Hematopoietic multipotent progenitor cell treated with erythropoietin and hydrocortisone succinate and interleukin-3 and kit ligand, for 4 days (in vitro differentiated cells): ENCODE measurements around the gene CSNK1D.
"Not testable (repeated sequence)": the region's sequence is repeated elsewhere in the genome, so short reads cannot be mapped to it uniquely, and the experiment has no call there.

Experiments
- DNase-seq: peaks from one replicate; pipeline ENCODE4 v3.0.0-alpha.2; 2015

The CSNK1D gene

DNA sequence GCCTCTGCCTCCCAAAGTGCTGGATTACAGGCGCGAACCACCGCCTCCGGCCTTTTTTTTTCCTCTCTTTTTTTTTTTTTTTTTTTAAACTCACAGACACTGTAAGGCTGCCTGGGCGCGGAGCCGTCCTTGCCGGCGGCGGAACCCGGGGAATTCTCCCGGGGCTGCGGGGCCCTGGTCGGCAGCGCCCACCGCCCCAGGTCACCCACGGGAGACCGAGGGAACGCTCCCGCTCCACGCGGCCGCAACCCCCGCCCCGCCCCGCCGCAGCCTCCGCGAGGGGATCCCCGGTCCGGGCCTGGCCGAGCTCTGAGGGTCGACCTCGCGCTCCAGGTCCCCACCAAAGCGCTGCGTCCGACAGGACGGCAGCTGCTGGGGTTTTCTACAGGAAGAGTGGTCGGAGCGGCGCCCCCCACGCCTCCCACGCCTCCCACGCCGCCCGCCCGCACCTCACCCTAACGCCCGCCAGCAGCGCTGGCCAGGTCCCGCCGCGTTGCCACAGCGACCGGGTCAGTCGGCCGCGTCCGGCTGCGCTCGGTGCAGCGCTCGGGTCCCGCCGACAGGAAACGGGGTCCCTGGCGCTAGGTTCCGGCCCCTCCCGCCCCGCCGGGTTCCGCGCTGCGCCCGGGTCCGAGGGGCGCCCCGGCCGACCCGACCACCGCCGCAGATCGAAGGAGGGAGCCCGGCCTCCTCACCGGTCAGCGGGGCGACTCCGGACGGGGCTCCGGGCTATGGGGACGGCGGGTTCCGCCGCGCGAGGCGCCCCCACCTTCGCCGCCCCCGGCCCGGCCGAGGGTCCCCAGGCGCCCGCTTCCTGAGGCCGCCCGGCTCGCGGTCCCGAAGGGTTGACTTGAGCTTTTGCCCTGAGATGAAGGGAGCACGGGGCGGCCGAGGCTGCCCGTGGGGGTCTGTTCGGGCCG, 60.9 kb downstream of the CSNK1D start, which contains the start of gene CCDC57:
CCDC57 (minus strand) TSS at position 512 of the 920 bp plus-strand sequence. CDS start 10,898 bp downstream, outside the sequence.
- DNase-seq: peak; percentile 92

DNA sequence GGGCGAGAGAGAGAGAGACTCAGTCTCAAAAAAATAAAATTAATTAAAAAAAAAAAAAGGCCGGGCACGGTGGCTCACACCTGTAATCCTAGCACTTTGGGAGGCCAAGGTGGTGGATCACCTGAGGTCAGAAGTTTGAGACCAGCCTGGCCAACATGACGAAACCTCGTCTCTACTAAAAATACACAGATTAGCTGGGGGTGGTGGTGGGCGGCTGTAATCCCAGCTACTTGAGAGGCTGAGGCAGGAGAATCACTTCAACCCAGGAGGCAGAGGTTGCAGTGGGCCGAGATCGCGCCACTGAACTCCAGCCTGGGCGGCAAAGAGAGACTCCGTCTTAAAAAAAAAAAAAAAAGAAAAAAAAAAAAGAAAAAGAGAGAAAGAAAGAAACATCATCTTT, 62.8 kb downstream of the CSNK1D start:
- DNase-seq: not testable (repeated sequence)

DNA sequence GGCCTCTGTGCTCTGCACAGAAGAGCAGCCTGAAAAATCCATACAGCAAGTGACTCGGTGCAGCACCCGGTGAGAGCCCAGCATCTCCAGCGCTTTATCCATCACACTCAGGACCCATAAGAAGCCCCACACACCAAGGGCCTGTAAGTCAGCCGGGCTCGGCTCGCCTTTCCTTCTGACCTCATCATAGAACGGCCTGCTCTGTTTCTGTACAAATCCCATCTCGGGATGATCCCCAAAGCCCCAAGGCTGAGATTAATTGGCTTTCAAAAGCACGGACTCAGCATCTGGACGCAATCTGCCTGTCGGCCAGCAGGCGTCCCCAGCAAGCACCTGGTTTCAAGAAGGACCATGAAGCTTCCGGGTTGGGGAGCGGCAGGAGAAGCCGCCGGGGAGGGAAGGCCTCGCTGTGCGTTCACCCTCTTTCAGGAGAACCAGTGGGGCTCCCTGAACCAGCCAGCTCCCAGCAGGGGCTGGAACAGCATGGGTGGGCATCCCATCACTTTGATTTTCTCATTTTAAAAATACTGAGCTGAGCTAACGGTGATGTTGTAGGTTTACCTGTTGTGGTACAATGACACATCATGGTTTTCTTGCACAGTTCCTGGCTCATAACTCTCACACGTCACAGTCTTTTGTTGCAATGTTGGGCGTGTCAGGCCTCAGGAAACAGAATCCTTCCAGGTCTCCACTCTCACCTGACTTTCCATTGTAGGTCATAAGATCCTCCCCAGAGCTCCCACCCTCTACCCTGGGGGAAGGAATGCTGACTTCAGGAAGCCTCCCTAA, 67.6 kb downstream of the CSNK1D start:
- peak; percentile 95 for DNase-seq

DNA sequence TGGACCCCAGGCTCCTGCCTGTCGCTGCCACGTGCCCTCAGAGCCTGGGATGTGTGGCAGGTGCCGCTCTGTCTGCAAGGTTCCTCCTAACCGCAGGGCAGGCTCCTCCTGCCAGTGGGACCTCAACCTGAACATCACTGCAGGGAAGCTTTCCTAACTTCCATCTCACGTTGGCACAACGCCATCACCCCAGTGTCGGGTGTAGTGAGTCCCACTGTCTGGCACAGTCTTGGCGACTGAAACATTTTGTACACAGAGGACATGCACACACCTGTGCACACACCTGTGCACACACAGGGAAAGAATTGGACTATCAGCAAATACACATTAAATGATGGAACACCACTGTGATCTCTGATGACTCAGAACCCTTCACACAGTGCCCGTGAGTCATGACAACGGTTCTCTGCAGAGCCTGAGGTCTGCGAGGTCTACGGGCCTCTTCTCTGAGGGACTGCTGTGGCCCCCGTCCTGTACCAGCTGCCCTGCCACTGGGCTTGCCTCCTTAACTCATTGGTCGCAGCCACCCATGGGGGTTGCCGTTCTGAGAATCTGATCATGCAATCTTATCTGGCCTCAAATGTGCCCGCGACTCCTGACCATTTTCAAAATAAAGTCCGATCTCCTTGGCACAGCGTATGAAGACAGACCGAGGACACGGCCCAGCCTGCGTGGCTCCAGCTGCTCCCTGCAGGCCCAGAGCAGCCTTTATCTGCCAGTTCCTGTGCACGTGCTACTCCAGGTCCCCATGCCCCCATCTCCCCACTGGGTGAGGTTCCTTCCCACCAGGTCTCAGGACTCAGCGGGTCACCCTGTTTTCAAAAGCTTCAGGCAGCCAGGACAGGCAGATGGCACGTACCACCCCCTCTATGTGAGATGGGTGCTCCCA, 68.4 kb downstream of the CSNK1D start:
- peak; percentile 81 for DNase-seq

DNA sequence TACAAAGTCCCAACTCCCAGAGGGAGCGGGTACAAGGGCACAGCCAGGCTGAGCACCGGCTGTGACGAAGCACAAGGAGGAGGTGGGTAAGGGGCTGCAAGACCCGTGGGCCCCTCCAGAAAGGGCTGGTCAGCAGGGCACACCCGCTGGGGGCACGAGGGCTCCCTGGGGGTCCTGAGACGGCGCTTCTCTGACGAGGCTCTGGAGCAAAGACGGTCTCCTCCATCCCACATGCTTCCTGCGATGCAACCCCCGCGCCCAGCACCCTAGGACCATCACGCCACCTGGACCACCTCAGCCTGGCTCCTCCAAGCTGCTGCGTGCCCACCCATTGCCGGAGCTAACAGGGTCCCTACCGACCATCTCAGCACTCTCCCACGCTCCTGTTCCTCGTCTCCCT, 69.6 kb downstream of the CSNK1D start:
- DNase-seq: no peak

DNA sequence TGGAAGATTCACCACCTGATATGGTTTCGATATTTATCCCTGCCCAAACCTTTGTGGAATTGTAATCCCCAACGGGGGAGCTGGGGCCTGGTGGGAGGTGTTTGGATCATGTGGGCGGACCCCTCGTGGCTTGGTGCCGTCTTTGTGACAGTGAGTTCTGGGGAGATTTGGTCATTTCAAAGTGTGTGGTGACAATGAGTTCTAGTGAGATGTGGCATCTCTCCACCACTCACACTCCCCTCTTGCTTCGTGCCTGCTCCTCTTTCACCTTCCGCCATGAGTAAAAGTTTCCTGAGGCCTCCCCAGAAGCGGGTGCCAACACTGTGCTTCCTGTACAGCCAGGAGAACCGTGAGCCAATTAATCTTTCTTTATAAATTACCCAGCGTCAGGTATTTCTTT, 70.5 kb downstream of the CSNK1D start:
- peak; percentile 28 for DNase-seq

DNA sequence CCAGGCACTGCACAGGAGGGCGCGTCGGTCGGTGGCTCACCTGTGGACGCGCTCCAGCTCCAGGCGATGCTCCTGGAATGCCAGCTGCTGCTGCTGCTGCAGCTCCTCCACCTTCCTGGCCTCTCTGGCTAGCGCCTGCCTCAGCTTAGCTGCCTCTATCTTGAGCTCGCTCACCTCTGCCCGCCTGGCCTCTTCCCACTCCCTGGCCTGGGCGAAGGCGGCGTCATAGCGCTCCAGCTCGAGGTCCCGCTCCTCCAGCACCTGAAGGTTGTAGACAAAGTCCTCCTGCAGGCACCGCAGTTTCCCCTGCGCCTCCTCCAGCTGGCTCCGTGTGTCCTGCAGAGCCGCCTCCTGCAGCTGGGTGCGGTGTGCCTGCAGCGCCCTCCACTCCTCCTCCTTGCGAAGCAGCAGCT, 72.0 kb downstream of the CSNK1D start:
- peak; percentile 38 for DNase-seq

DNA sequence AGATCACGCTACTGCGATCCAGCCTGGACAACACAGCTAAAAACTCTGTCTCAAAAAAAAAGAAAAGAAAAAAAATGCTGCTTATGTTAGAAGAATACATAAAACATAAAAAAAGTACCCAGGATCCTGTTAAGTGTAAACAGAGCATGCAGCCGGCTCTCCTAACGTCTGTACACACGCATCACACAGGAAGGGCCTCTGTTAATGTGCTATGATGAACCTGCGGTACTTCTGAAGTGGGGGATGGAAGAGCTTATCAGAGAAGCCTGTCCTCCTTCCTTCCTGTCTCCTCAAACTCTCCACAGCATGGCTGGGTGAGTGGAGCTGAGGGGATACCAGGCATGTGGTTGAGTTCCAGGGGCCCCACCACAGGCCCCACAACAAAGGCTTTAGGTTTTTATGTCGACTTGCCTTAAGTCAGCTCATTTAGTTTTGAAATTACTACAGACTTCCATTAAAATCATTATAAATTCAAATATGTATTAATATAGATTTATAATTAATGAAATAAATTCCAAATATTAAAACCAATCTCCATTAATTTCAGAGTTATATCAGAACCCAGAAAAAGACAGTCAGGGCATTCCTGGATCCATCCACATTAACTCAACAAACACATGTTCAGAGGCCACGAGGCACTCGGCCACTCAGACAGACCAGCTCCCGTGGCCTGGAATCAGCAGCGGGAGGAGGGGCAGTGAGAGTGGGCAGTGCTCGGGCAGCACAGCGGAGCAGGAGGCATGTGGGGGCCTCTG, 72.6 kb downstream of the CSNK1D start:
- DNase-seq: peak; percentile 97

DNA sequence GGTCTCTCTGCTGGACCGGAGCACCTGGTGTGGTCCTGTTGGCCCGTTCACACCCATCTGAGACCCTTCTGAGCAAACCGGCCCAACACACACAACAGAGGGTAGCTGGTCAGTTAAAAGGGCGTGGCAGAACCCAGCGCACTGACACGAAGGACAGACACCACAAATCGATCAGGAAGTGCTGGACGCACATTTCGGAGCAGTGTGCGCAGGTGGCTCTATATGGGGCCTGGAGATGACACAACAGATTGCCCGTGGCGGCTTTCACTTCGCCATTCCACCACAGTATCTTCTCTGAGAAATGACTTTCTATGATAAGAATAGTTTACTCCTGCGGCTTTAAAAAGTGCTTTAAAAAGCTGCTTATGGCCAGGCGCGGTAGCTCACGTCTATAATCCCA, 73.4 kb downstream of the CSNK1D start:
- DNase-seq: peak; percentile 18

DNA sequence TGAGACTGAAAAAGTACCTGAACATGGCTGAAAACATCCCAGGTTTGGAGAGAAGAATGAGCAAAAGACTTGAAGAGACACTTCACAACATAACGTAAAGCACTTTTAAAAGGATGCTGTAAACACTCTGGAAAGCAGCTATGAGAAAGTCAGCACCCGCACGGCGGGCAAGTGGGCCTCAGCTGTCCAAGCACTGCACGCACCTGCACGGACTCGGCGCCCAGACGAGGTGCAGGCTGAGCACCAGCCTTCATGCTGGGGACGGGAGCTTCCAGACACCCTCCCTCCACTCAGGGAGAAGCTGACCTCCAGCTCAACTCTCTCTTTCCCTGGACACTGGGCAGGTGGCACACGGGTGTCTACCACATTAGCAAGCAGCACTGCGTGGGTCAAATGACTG, 74.0 kb downstream of the CSNK1D start:
- no peak for DNase-seq

DNA sequence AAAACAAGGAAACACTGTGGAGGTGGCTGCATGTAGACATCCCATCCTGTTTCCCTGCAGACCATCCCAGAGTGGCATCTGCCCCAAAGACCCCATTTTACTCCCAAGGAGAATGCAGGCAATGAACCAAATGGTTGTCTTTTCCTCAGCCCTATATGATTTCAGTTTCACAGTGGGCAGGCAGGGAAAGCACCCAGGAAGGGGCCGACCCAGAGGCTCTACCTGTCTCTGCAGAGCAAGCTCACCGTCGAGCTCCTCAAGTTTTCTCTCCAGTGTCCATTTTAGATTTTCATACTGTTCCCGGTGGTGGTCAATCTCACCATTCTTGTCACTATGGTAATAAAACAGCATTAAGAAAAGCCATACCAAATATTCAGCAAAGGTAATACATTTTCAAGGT, 75.4 kb downstream of the CSNK1D start:
- no peak for DNase-seq

DNA sequence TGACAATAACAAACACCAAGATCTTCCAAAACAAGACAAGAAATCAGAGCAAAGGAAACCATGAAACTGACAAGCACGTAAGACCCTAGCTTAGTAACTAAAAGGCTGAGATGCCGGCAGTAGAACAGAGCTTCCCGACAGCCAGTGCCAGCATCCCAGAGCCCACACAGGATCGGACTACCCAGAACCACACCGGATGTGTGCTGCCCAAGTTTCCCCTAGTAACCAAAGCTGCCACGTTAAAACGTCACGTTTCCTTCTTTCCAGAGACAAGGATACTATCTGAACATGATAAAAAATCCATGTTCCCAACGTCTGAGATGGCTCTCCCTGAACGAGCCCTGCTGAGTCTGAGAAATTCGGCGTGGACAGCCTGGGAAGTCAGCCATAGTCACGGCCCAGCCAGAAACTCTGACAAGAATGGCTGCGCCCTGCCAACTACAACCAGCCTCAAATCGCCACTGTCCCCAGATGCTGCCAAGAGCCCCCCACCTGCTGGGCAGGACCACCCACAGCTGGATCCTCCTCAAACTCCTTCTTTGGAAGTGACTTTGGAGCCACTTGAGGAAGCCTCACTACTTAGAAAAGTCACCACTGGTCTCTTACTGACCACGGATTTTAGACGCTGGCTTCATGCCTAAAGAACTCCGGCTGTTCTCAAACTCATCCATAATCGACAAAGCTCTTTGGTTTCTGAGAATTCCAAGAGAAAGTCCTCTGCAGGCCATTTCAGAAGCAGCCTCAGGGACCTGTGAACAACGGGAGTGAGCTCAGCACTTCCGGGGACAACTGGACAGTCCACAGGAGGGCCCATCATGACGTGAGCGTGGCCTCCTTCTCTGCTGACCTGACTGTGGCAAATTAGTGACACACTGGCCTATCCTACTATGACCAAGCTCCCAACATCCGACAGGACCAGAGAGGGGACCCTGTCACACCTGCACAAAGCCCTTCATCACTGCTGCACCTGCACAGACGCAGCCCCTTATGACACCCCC, 77.5 kb downstream of the CSNK1D start:
- no peak for DNase-seq

DNA sequence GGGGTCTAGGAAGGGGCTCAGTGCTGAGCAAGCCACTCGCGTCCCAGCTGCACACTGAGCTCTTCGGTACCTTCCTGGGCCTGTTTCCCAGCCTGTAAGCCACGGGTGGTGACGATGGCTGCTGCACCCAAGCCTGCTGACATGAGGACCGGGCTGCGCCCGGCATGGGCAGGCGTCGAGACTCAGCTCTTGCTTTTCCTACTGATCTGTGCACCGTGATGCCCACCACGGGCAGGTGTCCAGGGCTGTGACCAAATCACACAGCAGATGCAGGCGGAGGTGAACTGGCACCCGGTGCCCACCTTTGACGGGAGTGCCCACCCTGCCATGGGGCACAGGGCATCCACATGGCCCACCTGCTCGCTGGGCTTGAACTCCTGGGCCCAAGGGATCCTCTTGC, 78.7 kb downstream of the CSNK1D start:
- no peak for DNase-seq

DNA sequence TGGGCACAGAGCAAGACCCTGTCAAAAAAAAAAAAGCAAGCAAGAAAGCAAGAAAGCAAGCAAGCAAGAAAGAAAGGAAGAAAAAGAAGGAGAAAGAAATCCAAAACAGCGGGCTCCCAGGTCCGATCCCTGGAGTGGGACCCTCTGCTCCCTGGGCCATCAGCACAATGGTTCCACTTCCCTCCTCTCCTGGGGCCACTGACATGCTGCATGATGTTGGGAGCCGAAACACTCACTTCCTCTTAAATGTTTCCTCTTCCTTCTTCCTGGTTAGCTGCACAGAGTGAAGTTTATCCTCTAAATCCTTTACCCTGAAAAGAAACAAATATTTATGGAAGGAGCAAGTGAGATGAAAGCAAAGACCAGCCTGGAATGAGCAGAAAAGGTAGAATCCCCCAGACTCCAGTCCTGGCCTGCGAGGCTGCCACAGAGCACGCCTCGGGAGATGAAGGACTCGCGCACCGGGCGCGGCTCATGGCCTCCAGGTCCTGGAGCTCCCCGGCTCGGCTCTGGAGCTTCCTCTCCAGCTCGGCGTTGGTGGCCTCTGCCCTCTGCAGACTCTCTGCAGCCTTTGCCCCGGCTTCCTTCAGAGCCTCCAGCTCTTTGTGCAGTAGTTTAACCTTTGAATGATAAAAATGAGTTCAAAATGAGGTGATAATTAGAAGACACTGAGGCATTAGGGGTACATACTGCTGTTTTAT, 79.8 kb downstream of the CSNK1D start:
- no peak for DNase-seq

DNA sequence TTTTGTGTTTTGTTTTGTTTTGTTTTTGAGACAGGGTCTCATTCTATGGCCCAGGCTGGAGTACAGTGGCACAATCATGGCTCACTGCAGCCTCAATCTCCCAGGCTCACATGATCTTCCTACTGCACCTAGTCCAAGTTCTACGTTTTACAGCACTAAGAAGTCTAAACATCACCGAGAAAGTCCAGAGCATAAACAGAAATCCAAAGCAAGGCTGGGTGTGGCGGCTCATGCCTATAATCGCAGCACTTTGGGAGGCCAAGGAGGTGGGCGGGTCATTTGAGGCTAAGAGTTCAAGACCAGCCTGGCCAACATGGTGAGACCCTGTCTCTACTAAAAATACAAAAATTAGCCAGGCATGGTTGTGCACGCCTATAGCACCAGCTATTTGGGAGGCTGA, 80.5 kb downstream of the CSNK1D start:
- not testable (repeated sequence) for DNase-seq
